SK-N-MC (cell line): ENCODE results near the gene CHID1.

Experiments used
- EZH2 ChIP-seq: fragments of 200-600 bp; sonication (generic); IDR thresholded peaks from one replicate; pipeline ENCODE4 v1.6.1; 2017; ENCODE audit warnings: antibody characterized with exemption
- POLR2AphosphoS5 ChIP-seq: IDR thresholded peaks from 2 replicates; pipeline ENCODE4 v1.6.1; 2012; ENCODE audit warnings: mild to moderate bottlenecking, low read depth, low read length, borderline replicate concordance

DNA sequence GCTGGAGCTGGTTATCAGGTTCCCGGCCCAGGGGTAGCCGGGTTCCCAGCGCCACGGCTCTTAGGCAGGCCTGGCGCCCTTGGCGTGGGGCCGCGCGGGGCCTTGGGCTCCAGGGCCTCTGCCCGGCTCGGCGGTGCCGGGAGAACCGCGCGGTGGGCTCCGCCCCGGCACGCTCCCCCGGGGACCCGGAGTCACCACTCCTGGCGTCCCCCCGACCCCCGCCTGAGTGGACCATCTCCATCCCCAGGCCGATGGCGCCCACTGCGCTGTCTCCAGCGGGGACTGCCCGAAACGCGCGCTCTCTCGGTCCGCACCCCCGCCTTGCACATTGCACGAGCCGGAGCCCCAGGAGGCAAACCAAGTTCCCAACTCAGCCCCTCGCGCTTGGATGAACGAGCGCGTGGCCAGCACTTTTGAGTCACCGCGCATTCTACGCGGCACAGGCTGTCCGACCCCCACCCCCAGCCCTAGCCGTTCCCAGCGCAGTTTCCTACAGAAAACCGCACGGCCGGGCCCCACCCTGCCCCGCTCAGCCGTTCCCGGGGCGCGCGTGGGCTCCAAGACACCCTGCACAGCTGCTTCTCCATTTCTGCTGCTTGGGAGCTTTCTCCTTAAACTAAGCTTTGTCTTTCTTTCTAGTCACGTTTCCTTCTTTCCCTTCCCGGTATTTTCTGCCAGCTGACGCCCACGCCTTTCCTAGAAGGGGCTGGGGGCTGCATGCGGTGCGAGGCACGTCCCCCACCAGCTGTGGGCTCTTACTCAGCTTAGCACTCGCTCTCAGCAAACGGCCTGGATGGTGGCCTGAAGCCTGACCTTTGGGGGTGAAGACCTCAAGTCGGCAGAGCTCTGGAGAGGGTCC lies 650 bp upstream of the CHID1 start:
- TF ChIP-seq POLR2AphosphoS5 (peak; percentile 14; the same call in 1 of the 2 replicates), EZH2 (no peak)
